Hematopoietic multipotent progenitor cell (in vitro differentiated cells): ENCODE data around the gene HIBADH. TPM values are rescaled to one million over a fixed set of nuclear protein-coding genes. Genes with fewer than 3 reads are reported as not detected.

Source experiments
- DNase-seq, 3 donors: peaks; one replicate each; pipeline ENCODE4 v3.0.0-alpha.2; 2011 to 2015; ENCODE audit warnings: low read depth in 2 of 3, low spot score in 2 of 3
- total RNA-seq: library from RNA; depleted of rRNA; stranded (reverse); fragments of >200 nt; gene quantifications from one replicate; pipeline ENCODE4 v1.2.3, GENCODE V29; 2012

Gene HIBADH
- total RNA-seq, 1 donor, result 14.3 TPM

DNA sequence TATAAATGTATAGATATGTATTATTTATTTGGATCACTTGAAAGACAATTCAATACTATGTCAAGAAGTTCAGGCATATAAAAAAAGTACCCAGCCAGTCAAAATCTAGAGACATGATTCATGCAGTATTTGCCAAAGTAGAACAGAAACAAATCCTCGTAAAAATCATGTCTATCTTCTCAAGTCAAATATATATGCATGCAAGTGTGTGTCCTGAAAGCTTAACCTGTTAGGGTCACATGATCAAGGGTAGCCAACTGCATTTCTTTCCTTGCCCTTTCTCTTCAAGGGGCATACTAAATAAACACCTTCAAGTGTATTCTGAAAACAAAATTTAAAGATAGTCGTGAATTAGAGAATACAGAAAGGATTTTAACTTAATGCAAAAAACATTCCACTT, 107.0 kb downstream of the HIBADH start:
- no peak for DNase-seq

DNA sequence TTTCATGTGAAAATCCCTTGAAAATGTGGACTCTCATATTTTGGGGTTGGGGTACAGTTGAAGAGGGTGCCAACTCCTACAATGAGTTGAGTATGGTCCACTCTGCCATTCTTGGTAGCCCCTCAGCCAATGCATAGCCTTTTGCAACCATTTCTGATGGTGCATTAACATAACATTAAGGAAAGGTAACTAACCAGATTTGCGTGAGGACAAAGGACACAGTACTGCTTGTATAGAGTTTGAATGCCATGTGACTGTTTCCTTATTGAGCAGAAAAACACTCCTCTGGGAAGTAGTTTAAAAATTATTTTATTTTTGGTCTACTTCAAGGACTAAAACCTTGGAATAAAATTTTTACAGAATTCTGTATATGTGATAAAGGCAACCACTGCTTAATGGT, 107.9 kb downstream of the HIBADH start:
- DNase-seq, result no peak

DNA sequence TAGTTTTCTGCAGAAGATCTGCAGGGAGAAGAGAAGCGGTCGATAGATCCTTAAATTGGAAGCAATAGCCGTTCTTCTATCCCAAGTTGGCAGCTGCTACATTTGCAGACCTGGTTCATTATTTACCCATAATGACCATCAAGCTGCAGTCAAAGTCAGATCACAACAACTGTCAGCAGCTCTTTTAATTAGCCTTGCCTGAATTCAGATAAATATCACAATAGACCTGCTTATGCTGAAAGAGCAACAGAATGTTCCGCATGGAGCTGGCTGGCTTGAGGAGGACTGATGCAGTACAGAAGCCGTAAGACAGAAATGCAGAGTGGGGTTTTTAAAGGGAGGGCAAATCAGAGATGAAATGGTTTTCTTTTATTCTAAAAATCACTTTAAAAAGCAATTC, 109.4 kb downstream of the HIBADH start:
- no peak for DNase-seq

DNA sequence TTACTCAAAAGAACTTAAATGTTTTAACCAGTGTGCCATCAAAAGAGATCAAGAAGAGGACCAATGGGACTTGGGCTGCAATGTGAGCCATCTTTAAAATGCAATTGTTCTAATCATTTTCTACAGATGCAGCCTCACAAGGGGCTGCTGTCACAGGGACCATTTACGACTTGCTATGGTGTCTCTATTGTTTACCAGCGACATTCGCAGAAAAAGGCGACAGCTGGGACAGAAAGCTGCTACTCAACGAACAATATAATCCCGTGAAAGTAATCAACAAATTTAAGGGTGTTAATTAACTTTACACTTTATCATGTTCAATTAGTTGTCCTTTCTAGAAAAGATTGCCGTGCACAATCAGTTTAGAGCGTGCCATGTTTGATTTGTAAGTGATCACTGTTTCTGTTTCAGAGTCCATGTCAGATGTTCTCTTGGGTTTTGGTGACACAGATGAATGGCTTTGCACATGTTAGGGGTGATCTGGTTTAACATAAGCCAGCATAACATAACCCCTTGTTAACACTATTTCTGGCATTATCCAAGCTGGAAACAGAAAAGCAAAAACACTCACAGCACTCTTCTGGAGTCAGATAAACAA, 110.8 kb downstream of the HIBADH start:
- DNase-seq, result no peak

DNA sequence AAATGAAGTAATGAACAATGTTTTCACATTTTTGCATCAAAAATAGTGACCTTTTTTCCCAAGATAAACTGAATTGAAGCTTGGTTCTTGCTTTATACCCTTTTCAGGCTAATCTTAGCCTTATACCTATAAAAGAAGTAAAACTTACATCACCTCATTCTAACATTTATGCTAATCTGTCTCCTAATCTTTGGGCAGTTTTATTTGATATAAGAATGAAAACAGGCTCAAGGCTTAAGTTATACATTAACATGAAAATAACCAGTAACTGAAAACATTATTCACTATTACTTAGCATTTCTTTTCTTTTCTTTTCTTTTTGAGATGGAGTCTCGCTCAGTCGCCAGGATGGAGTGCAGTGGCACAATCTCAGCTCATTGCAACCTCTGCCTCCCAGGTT, 113.1 kb downstream of the HIBADH start:
- no peak for DNase-seq

DNA sequence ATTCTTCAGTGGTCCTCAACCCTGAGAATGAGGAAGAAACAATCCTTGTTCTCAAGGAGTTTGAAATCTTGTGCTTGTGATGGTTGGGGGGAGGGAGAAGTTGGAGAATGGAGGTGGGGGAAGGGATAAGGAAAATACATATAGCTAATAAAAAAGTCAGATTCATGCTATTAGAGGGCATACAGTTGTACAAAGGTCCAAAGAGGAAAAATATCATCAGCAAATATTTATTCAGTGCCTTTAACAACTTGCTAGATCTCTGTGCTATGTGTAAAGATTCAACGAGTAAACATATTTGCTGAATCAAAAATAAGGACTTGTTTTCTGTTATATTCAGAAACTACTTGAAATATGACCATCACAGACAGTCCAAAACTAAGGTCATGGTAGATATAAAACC, 114.4 kb downstream of the HIBADH start:
- no peak for DNase-seq

DNA sequence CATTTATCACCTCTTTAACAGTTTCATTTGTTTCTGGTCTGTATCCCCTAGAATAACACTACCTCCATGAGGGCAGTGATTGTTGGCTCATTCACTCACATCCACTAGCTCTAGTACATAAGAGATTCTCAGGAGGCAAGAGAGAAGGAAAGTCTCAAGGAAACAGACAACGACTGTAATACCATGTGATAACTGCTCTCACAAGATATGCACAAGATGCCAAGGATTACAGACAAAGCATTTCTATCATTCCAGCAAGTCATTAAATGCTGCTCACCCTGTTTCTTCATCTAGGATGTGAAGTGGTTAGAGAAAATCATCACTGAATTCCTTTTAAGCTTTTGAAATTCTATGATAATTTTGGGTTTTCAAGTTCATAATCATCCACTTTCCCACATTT, 115.3 kb downstream of the HIBADH start:
- no peak for DNase-seq

DNA sequence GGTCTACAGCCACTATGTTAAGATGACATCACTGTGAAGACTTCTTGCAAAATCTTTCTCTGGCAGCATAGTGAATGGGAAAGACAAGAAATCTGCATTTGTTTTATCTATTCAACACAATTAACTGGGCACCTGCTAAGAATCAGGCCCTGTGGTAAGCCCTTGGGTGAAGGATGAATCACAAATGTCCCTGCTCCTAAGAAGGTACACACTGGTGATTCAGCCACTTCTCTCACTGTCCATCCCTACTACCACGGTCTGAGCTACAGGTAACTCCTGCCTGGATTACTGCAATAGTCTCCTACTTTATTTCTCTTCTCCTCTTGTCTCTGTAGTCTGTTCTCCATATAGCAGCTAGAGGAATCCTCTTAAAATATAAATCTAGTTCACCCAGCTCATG, 116.1 kb downstream of the HIBADH start:
- no peak for DNase-seq

DNA sequence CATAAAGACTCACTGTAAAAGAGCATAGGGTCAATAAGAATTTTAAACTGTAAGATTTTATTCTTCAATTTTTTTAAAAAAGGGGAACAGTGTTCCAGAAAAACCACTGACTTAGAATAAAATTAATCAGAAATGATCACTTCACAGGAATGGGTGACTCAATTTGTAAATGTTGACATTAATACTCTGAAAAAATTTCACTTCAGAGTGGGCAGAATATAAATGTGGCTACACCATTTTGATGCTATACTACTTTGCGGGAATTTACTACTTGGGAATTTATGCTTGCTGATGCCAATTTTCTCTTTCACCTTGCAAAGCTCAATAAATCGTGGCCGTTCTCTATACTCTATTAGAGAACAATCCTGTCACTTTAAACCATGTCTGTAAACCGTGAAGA, 126.9 kb downstream of the HIBADH start:
- no peak for DNase-seq

DNA sequence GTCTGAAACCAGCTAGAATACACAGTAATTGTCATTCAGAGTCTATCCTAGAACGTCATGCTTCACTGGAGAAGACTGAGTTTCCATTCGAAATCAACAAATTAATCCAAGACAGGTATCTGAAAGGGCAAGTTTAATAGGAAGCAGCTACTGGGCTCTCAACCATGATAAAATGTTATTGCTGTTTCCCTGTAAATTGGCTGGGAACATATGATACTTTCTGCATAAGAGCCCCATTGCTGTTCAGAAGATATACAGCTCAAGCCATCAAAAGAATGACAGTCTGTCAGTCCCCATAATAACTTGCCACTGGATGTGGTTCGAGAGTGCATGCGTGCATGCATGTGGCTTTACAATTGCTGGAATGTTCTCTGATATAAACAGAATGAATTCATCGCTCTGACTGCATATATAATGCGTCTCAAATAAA, 129.0 kb downstream of the HIBADH start:
- no peak for DNase-seq

DNA sequence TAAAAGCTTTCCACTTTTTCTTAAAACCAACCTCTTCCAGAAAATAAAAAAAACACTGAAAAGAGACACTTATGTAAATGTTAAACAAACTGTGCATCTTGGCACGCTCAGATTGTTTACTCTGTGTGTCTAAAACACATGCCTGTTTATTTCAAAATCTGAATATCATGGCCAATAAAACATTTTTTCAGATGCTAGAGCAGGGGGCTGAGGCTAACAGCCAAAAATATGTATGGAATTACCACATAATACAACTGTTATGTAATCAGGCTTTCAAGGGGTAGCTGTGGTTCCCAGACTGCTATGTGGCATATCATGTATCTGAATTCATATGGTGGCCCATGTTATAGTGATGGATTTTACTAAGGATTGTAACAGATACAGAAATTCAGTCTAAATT, 130.4 kb downstream of the HIBADH start:
- DNase-seq, result no peak

DNA sequence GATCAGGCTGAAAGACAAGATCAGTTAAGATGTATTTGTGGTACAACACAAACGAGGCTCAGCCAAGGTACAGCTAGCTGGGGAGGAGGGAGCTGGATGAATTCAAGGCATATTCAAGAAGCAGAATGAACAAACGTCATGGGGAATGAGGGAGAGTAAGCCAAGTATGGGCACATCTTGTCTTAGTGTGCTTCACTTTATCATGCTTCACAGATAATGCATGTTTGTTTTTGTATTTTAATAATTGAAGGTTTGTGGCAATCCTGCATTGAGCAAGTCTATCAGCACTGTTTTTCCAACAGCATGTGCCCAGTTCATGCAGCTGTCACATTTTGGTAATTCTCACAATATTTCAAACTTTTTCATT, 135.4 kb downstream of the HIBADH start:
- no peak for DNase-seq

DNA sequence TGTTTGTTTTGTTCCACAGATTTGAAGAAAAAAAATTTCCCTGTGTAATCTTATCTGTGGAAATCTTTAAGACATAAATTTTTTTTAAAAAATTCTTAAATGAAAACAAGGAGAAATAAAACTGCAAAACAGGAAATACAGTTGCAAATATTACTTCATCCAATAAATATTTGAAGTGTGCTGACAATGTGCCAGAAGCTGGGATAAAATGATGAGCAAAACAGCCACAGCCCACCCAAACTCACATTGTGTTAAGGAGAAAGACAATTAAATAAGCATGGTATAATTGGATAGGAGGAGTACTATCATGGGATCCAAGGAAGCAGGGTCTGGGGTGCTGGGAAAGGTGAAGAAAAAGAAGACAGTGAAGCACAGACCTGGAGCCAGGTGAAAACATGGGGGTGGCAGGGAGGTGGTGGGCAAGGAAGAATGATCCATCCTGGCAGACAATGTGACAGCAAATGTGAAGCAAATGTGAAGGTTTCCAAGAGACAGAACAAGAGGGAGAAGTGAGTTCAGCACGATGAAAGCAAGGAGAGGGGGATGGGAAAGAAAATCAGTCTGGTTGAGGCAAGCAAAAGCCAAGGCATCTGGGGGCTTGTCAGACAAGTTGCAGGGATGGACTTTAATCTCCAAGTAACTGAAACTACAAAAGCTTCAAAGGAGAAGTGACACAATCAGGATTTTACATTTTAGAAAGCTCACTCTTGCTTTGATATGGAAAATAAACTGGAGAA, 135.9 kb downstream of the HIBADH start:
- no peak for DNase-seq

DNA sequence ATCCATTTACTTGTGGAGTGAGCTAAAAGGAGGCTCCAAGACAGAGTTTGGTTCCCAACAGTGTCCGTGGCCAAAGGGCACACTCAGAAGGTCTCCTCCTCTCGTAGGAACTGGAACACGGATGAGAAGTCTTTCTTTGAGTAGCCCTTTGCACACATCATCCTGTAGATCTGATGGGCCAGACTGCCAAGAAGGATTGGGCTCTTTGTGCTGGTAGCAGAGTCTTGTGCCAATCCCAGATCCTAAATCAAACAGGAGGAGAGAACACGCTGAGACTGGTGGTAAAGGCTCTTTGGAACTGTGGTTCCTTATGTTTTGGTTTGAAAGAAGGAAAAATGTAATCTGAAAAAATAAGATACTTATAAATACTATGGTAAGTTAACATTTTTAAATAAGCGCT, 136.6 kb downstream of the HIBADH start:
- DNase-seq, result no peak

DNA sequence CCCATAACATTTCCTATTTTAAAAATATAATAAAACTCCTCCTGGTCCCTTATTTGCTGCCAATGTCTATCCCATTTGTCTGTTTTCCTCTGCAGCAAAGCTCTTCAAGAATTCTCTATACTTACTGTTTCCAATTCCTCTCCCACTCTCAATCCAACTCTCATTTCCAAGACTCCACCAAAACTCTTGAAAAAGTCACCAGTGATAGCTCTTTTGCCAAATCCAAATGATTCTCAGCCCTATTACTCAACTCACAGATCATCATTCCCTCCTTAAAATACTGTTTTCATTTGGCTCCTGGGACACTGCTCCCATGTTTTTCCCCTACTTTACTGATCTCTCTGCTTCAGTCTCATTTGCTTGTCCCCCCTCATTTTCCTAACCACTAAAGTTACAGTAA, 139.4 kb downstream of the HIBADH start:
- no peak for DNase-seq

DNA sequence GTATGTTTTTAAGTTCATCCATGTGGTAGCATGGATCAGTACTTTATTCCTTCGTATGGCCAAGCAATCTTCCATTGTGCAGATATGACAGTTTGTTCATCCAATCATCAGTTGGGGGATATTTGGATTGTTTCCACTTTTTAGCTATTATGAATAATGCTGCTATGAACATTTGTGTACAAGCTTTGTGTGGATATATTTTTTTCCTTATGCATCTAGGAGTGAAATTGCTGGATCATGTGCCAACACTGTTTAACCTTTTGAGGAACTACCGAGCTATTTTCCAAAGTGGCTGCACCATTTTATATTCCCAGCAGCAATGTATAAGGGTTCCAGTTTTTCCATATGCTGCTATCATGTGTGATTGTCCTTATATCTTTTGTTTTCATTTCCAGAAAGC, 140.1 kb downstream of the HIBADH start:
- no peak for DNase-seq

DNA sequence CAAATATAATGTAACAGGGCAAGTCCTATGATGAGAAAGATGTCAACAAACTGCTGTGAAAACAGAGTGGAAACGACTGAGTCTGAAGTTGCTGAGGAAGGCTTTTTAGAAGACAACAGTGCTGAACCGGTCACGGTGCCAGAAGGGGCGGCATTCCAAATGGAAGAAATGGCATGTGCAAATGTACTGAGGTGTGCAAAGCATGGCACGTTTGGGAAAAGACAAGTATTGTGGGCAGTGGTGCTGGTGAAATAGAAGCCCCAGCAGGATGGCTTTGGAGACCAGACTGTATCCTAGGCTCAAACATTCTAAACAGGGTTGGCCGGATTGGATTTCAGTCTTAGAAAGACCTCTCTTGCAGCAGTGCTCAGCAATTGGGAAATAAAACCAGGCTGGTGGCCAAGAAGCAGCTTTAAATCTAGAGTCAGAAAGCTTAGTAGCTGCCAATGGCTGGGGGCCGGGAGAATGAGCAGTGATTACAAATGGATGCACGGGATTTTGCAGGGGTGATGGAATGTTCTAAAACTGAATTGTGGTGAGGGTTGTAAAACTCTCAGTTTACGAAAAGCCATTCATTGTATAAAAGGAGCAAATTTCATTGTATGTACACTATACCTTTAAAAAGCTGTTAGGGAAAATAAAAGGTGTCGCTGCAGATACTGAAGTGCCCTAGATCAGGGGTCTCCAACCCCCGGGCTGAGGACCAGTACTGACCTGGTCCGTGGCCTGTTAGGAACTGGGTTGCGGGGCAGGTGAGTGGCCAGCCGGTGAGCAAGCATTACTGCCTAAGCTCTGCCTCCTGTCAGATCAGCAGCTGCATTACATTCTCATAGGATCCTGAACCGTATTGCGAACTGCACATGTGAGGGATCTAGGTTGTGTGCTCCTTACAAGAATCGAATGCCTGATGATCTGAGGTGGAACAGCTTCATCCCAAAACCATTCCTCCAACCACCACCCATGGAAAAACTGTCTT, 141.6 kb downstream of the HIBADH start:
- no peak for DNase-seq

DNA sequence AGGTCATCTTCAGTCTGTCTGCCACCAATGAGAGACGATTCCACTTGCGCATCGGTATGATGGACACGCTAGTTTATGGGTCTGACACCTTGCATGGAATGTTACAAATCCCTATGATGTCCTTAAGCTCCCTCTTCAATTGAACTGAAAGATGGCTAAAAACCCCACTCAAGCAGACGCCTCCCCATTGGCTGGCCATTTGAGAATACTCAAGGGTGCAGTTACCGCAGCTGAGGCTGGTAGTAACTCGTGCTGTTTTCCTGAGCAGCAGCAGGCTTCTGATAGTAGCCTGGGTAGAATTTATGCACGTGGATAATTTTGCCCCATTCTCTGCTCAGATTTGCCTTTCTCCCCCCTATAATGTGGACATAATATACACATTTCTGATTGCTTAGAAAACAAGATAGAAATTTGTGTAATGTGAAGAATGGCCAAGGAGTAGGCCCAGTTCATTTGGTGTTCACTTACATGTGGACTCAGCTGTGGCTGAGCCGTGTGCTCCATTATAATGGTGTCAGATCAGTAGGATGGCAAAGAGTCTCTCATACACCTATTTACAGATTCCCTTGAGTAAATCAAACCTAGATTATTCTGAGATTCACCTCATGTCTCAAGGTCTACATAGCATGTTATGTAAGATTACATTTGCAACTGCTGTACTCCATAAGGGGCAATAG, 142.8 kb downstream of the HIBADH start:
- DNase-seq, result no peak

DNA sequence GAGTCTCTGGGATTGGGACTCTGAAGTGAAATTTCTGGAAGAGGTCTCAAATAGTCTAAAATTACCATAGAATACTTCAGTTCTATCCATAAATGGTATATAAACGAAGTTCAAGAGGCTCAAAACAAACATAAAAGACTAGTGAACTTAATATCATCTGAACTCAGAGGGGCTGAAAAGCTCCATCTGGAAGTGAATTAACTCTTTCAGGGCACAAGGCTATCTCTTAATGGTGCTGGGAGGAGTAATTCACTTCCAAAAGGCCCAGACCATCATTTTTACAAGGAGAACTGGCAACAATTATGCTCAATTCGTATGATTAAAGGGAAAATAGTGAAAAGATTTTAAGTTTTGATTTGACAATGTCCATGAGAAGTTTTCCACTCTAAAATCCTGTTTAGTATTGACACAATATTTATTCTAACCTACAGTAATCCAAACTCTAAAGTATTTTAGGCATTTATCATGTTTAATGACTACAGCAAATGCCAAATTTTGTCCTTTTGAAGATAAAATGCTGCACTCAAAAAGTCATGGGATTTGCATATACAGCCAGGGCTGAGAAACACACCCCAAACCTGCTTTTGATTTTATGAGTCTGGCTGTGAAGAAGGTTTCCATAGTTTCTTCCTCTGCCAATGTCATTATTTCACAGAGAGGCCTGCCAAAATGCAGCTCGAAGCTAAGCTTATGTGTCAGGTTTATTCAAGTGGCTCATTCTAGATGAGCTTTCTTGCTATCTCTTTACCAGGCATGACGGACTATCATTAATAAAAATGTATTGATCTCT, 143.9 kb downstream of the HIBADH start:
- no peak for DNase-seq

DNA sequence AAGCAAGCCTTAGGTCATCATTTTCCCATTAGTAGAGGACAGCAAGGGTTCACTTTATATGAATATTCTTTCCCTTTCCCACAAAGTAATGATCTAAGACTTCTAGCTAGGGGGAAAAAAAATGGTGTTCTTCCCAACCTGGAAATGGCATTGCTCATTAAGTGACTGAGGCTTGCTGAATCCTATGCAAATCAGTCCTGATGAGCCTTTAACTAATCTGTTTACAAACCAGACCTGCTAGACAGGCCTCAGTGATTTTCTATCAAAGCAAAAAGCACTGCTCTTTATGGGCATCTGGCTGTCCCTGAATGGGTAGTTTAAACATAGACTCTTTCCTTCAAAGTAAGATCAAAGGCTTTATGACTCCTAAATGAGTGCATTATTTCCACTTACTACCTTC, 146.3 kb downstream of the HIBADH start:
- no peak for DNase-seq
